Epithelial cell of esophagus (primary cell): ENCODE data around the gene PPHLN1.
A peak's percentile ranks its signal among the peaks of the same experiment; 100 is the strongest.
"Not testable (repeated sequence)": the region's sequence is repeated elsewhere in the genome, so short reads cannot be mapped to it uniquely, and the experiment has no call there.

ENCODE experiments used
- DNase-seq: peaks from one replicate; pipeline ENCODE4 v3.0.0; 2010; ENCODE audit warnings: low read depth
- H3K4me3 ChIP-seq: 2 replicates; pipeline ENCODE4 v1.5.1; 2011; ENCODE audit warnings: mild to moderate bottlenecking, low read length, control low read depth
- TF ChIP-seq, protein P1 (sequence below): IDR thresholded peaks from 2 replicates; pipeline ENCODE4 v1.5.1; 2011; ENCODE audit warnings: low read depth, mild to moderate bottlenecking, low read length, control low read depth, inconsistent platforms; ENCODE audit not compliant: insufficient read depth; ENCODE audit errors: missing control alignments

PPHLN1 gene

DNA sequence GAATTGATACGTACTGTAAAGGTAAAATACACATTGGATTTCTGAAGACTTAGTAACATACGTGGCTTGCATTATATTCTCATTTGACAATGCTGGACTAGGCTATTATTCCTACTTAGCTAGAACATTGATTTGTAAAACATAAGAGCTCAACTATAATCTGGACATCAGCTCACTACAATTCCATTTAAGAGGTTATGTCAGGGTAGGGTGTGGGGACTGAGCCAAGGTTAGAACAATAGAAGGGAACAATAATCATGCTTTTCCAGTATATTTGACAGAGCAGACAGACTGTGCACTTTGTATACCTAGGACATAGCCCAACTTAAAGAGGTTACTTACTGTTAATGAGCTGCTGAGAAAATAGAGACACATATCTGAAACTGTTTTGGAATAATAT, 10.9 kb upstream of the PPHLN1 start:
- no peak overlapping the region for H3K4me3 ChIP-seq
- DNase-seq, result no peak
- TF ChIP-seq, protein P1, sequence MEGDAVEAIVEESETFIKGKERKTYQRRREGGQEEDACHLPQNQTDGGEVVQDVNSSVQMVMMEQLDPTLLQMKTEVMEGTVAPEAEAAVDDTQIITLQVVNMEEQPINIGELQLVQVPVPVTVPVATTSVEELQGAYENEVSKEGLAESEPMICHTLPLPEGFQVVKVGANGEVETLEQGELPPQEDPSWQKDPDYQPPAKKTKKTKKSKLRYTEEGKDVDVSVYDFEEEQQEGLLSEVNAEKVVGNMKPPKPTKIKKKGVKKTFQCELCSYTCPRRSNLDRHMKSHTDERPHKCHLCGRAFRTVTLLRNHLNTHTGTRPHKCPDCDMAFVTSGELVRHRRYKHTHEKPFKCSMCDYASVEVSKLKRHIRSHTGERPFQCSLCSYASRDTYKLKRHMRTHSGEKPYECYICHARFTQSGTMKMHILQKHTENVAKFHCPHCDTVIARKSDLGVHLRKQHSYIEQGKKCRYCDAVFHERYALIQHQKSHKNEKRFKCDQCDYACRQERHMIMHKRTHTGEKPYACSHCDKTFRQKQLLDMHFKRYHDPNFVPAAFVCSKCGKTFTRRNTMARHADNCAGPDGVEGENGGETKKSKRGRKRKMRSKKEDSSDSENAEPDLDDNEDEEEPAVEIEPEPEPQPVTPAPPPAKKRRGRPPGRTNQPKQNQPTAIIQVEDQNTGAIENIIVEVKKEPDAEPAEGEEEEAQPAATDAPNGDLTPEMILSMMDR, result no peak

DNA sequence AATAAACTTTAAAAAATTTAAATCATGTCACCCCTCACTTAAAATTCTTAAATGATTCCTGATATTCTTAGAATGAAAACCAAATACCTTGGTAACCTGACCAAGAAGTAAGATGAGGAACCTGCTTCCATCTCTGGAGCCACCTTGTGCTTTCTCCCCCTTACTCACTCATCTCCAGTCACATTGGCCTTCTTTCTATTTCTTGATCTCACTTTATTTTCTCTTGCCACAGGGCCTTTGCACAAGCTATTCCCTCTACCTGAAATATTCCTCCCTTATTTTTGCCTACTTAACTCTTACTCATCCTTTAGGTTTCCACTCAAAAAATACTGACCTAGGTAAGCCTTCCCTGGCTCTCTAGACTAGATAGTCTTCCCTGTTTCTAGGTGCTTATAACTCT, 5.2 kb upstream of the PPHLN1 start:
- TF ChIP-seq, protein P1, result no peak
- DNase-seq, result no peak
- no peak overlapping the region for H3K4me3 ChIP-seq

DNA sequence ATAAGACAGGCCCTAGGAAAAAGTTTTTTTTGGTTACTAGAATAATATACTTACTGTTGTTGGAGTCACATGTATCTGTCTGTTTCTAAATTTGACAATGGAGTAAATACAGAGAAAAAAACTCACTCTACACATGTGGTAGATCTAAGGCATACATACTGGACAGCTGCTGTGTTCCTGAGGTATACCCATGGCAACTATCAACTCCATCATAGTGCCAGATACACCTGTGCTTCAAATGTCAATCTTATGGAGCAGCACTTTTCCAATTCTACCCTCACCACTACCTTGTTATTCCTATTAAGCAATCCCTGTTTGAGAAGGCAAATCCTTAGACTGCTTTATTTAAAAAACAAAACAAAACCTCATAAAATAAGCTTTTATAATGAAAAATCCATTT, 3.4 kb upstream of the PPHLN1 start:
- H3K4me3 ChIP-seq, result no peak overlapping the region
- DNase-seq, result no peak
- TF ChIP-seq, protein P1, result no peak

DNA sequence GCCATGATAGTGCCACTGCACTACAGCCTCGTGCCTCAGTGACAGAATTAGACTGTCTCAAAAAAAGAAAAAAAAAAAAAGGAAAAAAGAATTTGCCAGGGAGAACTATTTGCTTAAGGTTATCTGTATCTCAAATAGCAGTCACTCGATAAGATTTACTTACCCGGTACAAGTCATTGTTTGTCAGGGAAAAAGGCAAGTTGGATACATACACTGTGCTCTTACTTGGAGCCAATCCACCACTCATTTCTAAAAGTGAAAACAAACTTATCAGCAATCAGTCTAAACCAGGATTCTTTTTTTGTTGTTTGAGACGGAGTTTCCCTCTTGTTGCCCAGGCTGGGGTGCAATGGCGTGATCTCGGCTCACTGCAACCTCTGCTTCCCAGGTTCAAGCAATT, 2.1 kb upstream of the PPHLN1 start:
- DNase-seq, result no peak
- no peak overlapping the region for H3K4me3 ChIP-seq
- TF ChIP-seq, protein P1, result no peak

DNA sequence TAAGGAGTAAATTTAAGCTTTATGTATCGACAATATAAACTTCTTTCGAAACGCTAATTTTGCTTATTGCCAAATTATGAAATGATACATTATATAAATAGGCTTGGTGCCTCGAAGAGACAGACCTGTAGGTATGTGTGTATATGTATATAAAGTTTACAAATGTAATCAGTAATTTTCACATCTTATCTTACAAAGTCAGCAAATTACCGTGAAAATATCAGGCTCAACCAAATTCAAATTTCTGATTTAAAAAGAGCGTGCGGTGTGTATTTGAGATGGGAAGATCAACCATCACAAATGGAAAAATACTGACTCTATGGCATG, 678 bp upstream of the PPHLN1 start:
- H3K4me3 ChIP-seq, result peak overlapping the region; percentile 100
- DNase-seq, result no peak
- TF ChIP-seq, protein P1, result no peak

DNA sequence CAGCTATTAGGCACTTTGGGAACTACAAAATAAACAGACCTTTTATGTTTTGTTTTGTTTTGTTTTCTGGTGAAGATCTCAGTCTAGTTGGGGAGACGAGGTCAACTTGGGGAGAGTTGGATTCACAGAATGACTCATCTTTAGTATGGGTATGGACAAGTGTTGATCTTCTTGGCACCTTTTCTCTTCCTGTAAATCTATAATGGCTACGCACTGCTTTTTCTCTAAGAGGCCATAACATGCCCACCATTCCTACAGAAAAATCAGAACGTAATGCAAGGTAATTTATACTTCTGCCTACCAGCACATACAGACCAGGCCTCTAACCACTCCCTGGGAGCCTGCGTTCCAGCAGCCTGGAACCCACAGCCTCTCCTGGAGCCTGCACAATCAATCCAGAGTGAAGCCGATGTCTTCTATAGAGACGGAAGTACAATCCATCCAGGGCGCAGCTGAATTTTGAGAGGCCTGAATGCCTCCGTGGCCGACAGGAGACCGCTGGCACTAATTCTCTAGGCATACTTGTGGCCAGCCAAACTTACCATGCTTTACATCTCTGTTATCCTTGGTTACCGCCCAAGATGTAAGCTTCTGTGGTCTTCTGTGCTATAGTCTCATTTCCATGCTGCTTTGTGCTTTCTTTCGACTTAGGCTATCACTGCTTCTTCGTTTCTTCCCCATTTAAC, 717 bp downstream of the PPHLN1 start:
- TF ChIP-seq, protein P1, result no peak
- H3K4me3 ChIP-seq, result peak overlapping the region; percentile 100
- DNase-seq, result peak; percentile 48

DNA sequence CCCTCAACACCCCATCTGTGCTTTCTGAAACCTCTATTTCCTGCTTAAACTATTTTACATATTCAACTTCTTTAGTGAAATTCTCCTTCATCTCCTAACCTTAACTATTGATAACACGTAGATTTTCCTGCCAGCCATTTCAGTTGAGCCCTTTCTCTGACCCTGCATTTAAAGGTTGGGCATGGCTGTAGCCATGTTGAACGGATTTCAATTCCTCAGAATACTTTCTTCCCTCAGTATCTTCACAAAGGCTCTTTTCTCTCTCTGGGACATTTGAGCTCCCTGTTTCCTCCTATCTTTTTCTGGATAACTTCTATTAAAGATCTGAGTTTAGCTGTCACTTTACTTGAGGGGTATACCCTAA, 1.2 kb downstream of the PPHLN1 start:
- peak overlapping the region; percentile 100 for H3K4me3 ChIP-seq
- TF ChIP-seq, protein P1, result no peak
- no peak for DNase-seq

DNA sequence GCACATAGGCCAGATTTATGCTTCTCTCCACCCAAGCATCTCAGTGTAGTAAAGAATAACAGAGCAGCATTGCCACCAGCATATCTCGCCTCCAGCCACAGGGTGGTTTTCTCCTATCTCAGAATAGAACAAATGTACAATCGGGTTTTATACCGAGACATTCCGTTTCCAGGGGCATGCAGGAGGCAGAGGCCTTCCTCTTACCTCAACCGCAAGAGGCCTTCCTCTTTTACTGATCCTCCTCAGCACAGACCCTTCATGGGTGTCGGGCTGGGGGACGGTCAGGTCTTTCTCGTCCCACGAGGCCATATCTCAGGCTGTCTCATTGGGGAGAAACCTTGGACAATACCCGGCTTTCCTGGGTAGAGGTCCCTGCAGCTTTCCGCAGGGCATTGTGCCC, 4.1 kb downstream of the PPHLN1 start:
- H3K4me3 ChIP-seq, DNase-seq: not testable (repeated sequence)
